NCI-H1436 treated with DMSO at 0.1 percent for 48 hours (cell line): Measurements from ENCODE around the gene PSKH1.
"Not testable (repeated sequence)": the region's sequence is repeated elsewhere in the genome, so short reads cannot be mapped to it uniquely, and the experiment has no call there.

ENCODE experiments used
- DNase-seq: peaks from one replicate; lab custom pipeline; 2025; lab: John Stamatoyannopoulos, UW

Gene PSKH1

DNA sequence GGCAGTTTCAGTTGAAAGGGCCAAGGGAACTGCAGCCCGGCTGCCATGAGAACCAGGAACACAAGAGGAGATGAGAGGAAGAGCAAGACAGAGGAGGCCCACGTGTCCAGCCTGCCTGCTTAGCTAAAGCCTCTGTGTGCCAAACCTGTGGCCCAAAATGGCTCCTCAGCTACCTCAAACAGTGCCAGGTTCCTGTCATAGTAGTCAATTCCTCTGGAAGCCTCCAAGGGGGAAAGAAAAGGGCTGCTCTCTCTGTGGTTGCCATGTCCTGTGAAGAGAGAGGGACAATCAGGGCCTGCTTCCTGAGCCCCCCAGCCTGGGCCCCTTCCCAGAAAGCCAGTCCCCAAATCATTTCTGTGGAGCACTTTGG lies 70.2 kb downstream of the PSKH1 start:
- DNase-seq = no peak

DNA sequence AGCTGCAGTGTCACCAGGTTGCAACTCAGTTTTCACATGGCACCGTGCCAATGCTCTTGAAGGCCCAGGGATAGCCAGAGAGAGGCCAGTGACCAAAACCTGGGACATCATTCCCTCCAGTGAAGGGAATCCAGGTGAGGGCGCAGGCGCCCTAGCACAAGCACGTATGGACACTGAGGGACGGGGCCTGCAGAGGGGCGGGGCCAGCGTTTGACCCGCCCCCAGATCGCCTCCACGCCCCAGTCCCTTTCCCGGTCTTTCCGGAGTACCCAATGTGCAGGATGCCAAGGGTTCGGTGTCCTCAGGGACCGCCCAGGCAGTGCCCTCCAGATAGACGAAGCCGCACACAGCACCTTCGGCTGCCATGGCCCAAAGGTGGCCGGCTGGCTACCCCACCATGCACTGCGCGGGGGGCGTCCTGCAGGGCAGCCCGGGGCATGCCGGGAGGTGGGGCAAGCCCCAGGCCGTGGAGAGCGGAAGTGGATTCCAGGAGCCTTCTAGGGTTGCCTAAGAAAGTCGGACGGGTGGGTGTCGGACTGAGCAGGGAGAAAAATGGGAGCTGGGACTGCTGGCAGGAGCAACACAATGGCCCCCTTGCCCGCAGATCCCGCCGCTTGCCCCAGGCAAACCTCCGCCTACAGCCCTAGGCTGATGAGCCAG lies 70.7 kb downstream of the PSKH1 start:
- no peak for DNase-seq

DNA sequence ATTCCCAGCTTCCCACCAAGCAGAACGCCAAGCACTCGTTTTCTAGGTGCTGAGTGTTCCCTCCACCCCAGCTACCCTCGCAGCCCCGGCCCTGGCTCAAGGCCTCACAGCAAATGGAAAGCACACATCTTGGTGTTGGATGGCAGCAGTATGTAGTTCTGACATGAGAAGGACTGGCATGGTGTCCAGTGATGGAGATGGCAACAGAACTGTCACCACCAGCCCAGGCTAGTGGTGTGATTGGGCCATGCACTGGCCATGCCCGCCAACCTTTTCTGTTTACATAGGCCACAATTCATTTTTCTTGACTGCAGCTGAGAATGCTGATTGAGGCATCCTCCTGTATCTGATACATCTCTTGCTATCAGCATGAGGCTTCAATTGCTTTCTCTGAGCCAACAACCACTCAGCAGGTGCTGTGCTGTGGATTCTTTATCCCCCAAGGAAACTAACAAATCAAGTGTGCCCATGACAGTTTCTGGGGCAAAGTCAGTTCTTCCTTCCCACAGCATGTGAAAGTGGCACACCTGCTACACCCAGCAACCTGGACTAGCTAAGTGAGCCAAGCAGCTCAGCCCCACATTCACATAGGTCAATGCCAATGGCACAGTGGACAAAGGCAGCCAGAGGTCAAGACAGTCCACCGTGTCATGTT lies 71.5 kb downstream of the PSKH1 start:
- no peak for DNase-seq

DNA sequence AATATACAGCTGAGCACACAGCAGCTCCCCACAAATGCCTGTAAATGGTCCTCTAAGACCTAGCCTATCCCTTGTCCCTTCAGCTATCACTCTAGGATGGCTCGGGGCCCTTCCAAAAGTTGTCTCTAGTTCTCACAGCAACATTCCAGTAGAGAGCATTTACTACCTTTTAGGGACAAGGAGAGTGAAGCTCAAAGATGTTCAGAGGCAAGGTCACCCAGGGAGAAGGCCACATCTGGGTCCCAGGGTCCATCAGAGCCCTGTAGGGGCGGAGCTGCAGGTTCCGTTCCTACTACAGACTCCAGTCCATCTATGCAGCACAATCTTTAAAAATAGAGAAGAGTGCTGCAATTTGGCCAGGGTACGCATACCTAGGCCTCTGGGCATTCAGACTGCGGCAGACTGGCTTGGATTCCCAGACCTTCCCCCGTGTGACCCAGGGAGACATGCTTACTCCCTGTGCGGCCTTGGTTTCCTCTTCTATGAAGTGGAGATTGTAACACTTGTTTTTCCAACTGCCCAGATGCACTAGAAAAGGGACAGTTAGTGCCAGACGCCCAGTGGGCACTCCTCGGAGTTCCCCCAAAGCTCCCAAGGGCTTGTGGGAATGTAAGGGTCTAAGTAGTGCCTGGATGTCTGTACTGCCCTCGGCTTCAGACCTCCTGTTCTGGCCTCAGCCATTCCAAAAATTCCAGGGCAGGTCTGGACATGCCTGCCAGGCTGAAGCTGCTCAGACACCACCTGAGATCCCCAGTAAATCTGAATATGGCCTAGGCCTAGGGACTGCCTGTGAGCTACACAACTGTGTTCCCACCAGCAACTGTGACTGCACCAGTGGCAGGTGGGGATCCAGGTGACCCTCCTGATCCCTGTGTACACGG lies 72.9 kb downstream of the PSKH1 start:
- no peak for DNase-seq

DNA sequence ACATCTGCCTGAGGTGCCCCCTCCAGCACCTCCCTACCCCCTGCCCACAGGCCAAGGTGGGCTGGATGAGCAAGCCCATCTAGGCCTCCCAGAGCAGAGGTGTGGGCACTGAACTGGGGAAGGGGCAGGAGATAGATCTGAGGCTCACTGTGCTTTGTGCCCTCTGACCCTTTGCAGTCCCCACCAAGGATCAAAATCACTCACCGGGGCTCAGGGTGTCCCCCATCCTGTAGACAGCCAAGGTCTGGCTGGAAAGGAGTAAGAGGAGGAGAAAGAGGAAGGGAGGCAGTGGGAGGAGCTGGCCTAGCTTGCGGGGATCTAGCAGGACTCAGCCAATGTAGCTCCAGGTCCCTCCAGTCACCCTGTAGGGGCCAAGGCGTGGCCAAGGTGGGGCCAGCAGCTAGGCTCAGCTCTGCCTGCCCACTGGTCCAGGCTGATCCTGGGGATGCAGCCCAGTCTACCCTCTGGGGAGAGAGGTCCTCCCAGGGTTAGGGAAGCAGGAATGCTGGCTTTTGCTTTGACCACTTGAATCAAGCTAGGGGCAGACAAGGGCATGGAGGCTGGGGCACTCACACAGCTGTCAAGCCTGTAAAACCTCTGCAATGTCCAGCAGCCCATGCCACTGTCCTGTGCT lies 73.6 kb downstream of the PSKH1 start:
- DNase-seq = no peak

DNA sequence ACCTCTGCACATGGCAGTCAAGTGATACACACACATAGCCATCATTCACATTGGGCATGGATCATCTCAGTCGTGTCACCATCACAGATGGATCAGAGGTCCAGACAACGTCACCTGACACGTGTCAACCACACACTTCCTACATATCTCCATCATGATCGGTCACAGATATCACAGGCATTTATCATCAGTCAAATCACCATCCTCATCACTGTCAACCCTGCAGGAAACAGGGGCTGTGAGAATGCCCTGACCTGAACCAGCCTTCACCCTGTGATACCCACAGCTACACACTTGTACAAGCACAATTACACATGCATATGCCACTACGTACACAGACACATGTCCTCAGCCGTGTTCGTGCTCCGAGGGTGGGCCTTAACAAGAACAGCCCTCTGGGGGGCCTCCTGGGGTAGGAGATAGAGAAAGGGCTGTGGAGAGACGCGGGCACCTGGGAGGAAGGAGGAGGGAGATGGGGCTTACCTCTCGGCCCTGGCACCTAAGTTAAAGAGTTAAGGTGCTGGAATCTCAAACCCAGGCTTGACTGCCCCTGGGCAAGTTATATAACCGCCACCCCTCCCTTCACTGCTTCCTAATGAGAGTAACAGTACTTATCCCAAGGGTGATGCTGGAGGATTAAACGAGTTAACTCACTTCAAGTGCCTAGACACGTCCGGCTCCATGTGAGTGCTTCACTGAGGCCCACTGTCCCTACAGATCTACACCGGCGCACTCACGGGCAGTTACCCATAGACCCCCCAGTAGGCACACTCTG lies 74.3 kb downstream of the PSKH1 start:
- DNase-seq = no peak

DNA sequence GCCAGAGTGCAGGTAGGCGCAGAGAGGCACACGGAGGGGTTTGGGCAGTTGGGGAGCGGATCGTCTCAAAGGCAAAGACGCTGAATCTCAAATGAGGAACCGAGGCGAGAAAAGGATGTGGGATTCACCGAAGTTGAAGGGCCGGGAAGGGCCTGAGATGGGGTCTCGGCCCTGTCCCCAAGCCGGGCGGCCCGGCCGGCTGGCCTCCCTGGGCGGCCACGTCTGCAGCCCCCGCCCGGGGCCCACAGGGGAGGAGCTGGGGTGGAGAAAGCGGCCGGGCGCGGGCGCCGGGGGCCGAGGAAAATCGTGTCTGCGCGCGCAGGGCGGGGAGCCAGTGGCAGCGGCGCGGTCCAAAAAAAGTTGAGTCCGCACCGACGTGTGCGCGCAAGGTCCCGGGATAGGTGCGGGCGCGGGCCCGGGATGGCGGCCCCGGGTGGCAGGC lies 74.9 kb downstream of the PSKH1 start:
- DNase-seq = no peak

DNA sequence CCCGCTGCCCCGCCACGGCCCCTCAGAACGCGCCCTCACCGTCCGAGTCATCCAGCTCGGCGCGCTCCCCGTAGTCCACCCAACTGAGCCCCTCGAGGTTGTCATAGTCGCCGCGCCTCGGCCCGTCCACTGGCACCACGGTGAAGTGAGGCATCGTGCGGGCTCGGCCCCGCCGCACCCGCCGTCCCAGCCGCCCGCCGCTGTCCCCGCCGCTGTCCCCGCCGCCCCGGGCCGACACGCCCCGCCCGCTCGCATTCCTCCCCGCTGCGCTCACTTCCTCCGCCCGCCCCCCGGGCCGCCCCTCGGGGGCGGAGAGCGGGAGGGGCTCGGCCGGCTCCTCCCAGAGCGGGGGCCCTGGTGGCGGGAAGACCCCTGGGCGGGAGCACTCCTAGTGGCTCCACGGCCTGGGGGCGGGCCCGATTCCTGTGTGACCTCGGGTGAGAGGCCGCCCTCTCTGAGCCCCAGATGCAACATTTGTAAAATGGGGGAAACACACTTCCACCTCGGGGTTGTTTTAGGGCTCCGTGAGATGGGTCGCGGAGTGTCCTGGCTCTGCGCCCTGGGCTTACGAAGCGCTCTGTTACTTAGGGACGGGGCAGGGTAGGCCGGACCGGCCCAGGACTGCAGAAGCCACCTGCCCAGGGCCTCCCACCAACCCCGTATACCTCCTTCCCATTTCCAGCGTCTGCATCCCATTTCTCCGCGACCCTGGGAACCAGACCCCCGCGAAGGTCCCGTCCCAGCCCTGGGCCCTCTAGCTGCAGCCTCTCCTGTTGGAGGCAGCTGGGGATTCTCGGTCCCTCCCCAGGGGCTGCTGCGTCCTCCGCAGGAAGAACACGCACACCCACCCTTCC lies 75.6 kb downstream of the PSKH1 start, which contains the start of gene SLC12A4:
TSS of gene SLC12A4 (minus strand) at position 238 of the 854 bp plus-strand sequence. CDS start at position 154, 84 bp downstream.
- no peak for DNase-seq

DNA sequence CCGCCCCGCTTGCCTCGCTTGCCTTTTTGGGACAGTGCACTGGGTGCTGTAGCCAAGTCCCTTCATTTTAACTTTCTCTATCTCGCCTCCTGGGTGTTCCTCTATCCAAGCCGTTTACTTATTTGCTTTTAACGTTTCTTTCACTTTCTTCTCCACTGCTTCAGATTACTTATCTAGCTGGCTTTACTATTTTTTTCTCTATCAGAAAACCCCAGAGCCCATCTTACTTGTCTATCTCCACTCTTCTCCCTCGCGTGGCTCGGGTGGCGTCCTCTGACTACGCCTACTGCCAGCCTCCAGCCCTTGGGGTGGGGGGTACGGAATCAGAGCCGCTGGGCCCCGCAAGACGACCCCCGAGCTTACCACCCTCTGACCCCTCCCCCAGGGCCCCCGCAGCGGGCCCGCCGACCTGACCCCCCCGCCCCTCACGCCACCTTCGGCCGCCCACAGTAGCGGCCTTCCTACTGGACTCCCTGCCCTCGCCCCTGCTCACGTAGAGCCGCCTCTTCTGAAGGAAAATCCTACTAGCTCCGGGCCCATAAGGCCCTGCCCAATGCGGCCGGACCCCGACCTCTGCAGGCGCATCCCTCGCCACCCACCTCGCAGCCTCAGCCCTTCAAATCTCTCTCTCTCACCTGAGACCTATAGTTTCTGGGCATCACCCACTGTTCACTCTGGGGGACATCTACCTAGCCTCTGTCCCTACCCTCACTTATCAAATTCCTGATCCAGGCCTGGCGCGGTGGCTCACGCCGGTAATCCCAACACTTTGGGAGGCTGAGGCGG lies 76.4 kb downstream of the PSKH1 start:
- DNase-seq = no peak

DNA sequence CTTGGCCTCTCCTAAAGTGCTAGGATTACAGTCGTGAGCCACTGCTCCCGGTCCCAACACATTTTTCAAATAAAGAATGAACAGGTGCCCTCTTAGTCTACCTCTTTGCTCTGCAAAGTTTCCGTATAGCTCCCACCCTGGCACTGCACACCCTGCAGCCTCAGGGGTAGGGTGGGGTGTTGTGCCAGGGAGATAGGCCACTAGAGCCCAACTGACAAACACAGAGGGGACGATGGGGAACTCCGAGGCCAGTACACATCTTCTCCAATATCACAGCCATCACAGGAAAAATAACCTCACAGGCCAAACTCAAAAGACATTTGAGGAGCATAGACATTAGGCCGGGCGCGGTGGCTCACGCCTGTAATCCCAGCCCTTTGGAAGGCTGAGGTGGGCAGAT lies 78.1 kb downstream of the PSKH1 start:
- DNase-seq = no peak

DNA sequence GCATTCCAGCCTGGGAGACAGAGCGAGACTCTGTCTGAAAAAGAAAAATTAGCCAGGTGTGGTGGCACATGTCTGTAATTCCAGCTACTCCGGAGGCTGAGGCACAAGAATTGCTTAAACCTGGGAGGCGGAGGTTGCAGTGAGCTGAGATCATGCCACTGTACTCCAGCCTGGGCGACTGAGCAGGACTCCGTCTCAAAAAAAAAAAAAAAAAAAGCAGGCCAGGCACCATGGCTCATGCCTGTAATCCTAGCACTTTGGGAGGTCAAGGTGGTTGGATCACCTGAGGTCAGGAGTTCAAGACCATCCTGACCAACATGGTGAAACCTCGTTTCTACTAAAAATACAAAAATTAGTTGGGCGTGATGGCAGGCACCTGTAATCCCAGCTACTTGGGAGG lies 79.2 kb downstream of the PSKH1 start:
- not testable (repeated sequence) for DNase-seq

DNA sequence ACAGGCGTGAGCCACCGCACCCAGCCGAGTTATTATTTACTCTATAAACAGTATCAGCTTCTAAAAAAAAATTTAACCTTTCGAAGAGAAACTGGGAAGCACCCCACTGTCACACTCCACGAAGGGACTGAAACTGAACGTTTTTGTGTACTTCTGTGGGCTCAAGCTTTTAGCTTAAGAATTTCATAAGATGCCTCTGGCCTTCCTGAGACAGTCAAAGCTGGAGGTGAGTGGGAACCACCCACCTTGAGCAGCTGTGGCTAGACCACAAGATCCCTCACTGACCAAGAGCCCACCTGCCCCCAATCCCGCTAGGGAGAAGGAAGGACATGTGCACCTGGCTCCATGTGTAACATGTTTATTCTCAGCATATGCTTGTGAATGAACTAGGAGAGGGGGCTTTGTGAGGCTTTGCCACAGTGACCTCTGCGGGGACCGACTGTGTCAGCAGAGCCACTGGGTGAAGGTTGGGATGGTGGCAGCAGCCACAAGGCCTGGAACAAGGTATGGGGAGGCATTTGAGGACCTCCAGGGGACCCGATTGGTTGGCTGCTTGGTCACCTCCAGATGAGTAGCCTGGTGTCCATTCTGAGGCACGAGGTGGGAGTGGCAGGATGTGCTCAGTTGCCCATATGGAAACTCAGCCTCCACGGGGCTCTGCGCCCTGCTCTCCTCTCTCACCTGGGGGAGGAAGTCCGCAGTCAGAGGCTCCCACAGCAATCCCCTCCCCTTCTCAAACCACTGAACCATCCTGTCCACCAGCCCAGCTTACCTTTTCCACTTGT lies 82.5 kb downstream of the PSKH1 start:
- no peak for DNase-seq

DNA sequence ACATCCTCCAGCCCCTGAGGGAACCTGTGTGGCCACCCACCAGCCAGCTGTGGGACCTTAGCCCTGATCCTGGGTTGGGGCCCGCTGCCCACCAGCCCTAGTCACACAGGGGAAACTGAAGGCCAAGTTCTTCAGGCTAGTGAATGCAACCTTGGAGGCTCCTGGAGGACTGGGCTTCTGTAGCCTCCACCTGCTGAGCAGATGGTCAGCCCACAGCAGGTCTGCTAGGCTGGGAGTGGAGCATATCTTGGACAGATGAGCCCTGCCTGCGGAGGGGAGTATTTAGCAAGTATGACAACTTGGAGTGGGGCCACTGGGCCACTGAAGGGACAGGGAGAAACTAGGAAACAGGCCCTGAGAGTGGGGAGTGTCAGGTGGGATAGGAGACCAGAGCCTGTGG lies 83.2 kb downstream of the PSKH1 start:
- no peak for DNase-seq

DNA sequence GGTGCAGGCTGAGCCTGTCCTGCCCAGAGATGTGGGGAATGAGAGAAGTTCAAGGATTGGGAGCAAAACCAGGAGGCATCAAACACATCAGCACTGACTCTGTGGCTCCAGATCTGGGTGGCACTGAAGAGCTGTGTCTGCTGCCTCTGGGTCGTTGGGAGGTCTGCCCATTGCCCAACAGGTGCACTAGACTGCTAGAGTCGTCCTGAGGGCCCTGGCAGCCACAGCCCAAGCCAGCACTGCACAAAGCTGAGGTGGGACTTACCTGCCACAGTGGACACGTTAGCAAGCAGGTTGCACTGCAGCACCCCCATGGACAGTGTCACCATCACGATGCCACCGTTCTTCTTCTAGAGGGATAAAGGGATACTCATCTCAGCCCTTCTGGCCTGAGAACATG lies 84.0 kb downstream of the PSKH1 start:
- no peak for DNase-seq

DNA sequence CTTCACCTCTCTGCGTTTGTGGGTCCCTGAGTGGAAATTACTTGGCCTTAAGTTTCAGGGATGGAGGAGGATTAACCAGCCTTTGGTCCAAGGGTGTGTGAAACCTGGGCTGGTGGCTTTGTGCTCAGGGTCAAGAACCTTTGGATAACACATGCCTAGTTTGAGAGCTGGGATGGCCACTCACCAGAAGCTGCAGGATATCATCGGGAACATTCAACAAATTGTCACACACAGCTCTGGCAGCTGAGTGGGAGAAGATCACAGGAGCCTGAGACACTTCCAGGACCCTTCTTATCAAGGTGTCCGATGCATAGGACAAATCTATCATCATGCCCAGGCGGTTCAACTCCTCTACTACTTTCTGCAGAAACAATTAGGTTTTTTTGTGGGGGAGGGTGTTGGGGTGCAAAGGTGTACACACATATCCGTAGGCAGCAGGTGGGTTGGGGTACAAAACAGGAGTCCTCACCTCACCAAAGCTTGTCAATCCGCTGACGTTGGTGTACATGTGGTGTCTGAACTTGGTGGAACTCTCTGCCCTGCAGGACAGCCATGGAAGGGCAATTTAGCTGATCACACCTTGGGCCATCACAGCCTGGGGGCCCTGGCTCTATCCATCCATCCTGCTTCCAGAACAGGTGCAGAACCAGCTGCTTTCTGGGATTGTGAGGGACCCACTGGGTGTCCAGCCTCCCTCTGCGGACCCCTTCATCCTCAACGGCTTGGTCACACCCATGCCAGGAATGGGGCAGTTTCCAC lies 84.6 kb downstream of the PSKH1 start:
- DNase-seq = no peak
